ENCODE results near the gene GLI1.

- TF ChIP-seq POLR2A (IDR thresholded peaks at IDR 0.05; ENCODE audit: borderline replicate concordance, extremely low read depth, insufficient read depth, insufficient read length) (no peak), SP1 (IDR thresholded peaks at IDR 0.05; ENCODE audit: low read depth) (no peak), CTCF (IDR thresholded peaks at IDR 0.05 in 2 of 3, conservative IDR thresholded peaks at IDR 0.05 in 1 of 3; ENCODE audit: borderline replicate concordance in 1 of 3, insufficient read depth in 1 of 3, low read depth in 2 of 3, low read length in 2 of 3) (no peak), CEBPB (IDR thresholded peaks at IDR 0.05; ENCODE audit: low read depth) (no peak), REST (IDR thresholded peaks at IDR 0.05; ENCODE audit: low read depth) (no peak), EZH2 (IDR thresholded peaks at IDR 0.05) (no peak), EZH2phosphoT487 (IDR thresholded peaks at IDR 0.05; ENCODE audit: borderline replicate concordance) (no peak), POLR2AphosphoS5 (IDR thresholded peaks at IDR 0.05; ENCODE audit: low read depth, low read length) (no peak), YY1 (IDR thresholded peaks at IDR 0.05; ENCODE audit: extremely low read depth, insufficient replicate concordance, low read depth, low read length) (no peak), ZBTB33 (IDR thresholded peaks at IDR 0.05; ENCODE audit: extremely low read depth, insufficient replicate concordance, low read length) (no peak), ZNF274 (IDR thresholded peaks at IDR 0.05; ENCODE audit: low read depth, low read length) (no peak), FOSL1 (IDR thresholded peaks at IDR 0.05; ENCODE audit: low read depth) (no peak), ATF3 (IDR thresholded peaks at IDR 0.05) (no peak)
Measured at GRCh38 chr12:57475271-57476161, 15.9 kb downstream of the GLI1 start.

All from HCT116 (cell line).